Panc1 (cell line): ENCODE measurements around the gene PCLO. TPM values are rescaled to one million over a fixed set of nuclear protein-coding genes. Genes with fewer than 3 reads are reported as not detected.

Source experiments
- ATAC-seq: fragments of 200-7000 bp; cut with Tn5 transposase; 2 replicates; pipeline ENCODE4 v1.9.1; 2020; ENCODE audit warnings: mild to moderate bottlenecking, moderate library complexity
- BruUV-seq: library from RNA; stranded (reverse); fragments of 400-500 nt; replicated peaks from 2 replicates; lab custom pipeline; 2021; lab: Mats Ljungman, UMichigan
- CTCF ChIA-PET: fragments of 300-600 bp; sonication (Branson Sonifier 250); formaldehyde crosslinking; loops from one replicate; lab custom pipeline; 2022; ENCODE audit warnings: antibody characterized with exemption; lab: Charles Lee
- POLR2A ChIA-PET: fragments of 300-600 bp; sonication (Branson Sonifier 250); formaldehyde crosslinking; loops from one replicate; lab custom pipeline; 2022; ENCODE audit warnings: antibody characterized with exemption; lab: Charles Lee
- DNase-seq: peaks from one replicate; pipeline ENCODE4 v3.0.0-alpha.2; 2010; ENCODE audit warnings: low read depth, low spot score
- H3K27ac ChIP-seq: 2 replicates; pipeline ENCODE4 v1.5.1; 2011; ENCODE audit warnings: mild to moderate bottlenecking, low read length, inconsistent platforms
- H3K27me3 ChIP-seq: fragments of 200-500 bp; sonication (Bioruptor generic); 2 replicates; pipeline ENCODE4 v1.6.0; 2014; ENCODE audit warnings: low read length, inconsistent platforms; ENCODE audit not compliant: control insufficient read depth, insufficient read depth
- H3K36me3 ChIP-seq: fragments of 200-500 bp; sonication (Bioruptor generic); 2 replicates; pipeline ENCODE4 v1.5.1; 2014; ENCODE audit warnings: inconsistent platforms, mild to moderate bottlenecking, low read length, moderate library complexity; ENCODE audit not compliant: control insufficient read depth, insufficient read depth
- H3K4me1 ChIP-seq: 2 replicates; pipeline ENCODE4 v1.5.1; 2011; ENCODE audit warnings: inconsistent platforms, mild to moderate bottlenecking, low read length, moderate library complexity; ENCODE audit not compliant: control insufficient read depth, insufficient read depth
- H3K4me3 ChIP-seq, 2 experiments: 2 replicates each; pipeline ENCODE4 v1.5.1; 2011 to 2012; ENCODE audit warnings: low read depth in 2 of 2, low read length in 2 of 2, mild to moderate bottlenecking in 2 of 2, inconsistent platforms in 1 of 2, moderate library complexity in 1 of 2
- H3K9me3 ChIP-seq: fragments of 200-500 bp; sonication (Bioruptor generic); 2 replicates; pipeline ENCODE4 v1.5.1; 2014; ENCODE audit warnings: low read depth, mild to moderate bottlenecking, inconsistent platforms, low read length, moderate library complexity; ENCODE audit not compliant: control insufficient read depth, insufficient read depth
- CTCF ChIP-seq: fragments of 450-650 bp; IDR thresholded peaks from 2 replicates; pipeline ENCODE4 v1.5.1; 2017; ENCODE audit warnings: mild to moderate bottlenecking
- POLR2AphosphoS5 ChIP-seq: IDR thresholded peaks from 2 replicates; pipeline ENCODE4 v1.6.1; 2012; ENCODE audit warnings: mild to moderate bottlenecking, low read depth, low read length, moderate library complexity
- REST ChIP-seq, 2 experiments: IDR thresholded peaks; 2 replicates each; pipeline ENCODE4 v1.6.1; 2011 to 2012; ENCODE audit warnings: low read depth in 2 of 2, control low read depth in 1 of 2, low read length in 1 of 2, mild to moderate bottlenecking in 1 of 2, moderate library complexity in 1 of 2; ENCODE audit not compliant: insufficient read depth in 1 of 2
- SIN3A ChIP-seq: IDR thresholded peaks from 2 replicates; pipeline ENCODE4 v1.6.1; 2012; ENCODE audit warnings: low read depth, mild to moderate bottlenecking, low read length, moderate library complexity, borderline replicate concordance; ENCODE audit not compliant: insufficient read depth
- TCF7L2 ChIP-seq: IDR thresholded peaks from 2 replicates; pipeline ENCODE4 v1.6.1; 2011; ENCODE audit warnings: mild to moderate bottlenecking, low read depth, low read length, inconsistent platforms
- in situ Hi-C: cut with HindIII; loops from 2 replicates; pipeline ENCODE4 v1.10.0; 2016; ENCODE audit warnings: low sequenced_read_pairs, low pct_unique_long_range_greater_than_20kb
- intact Hi-C: fragments of 100-400 bp; cut with micrococcal nuclease; formaldehyde crosslinking; loops from one replicate; pipeline ENCODE4 v1.10.0; 2022; ENCODE audit not compliant: unreplicated experiment
- total RNA-seq: library from RNA; stranded (reverse); gene quantifications from one replicate; pipeline ENCODE4 v1.2.1, GENCODE V29; 2021; ENCODE audit not compliant: unreplicated experiment

PCLO gene
- total RNA-seq, 1 experiment from 2014 or later = 1.1 TPM

- BruUV-seq = no TSS peak
- in situ Hi-C loops (no loop called here), intact Hi-C loops (no loop called here)
- ATAC-seq (no peak), DNase-seq (no peak)
- no peaks in the 10 kb centered on the region for H3K36me3 ChIP-seq
- CTCF ChIA-PET = interaction anchor here (0.7 kb wide), 1 partner anchor 620 kb away, joined by 10 read pairs; no protein-coding TSS in a partner anchor
- H3K4me3 ChIP-seq = no peak overlapping the region
- no peaks in the 10 kb centered on the region for H3K9me3 ChIP-seq
- H3K27ac ChIP-seq = no peak overlapping the region
- POLR2A ChIA-PET = no interaction called here
- no peaks in the 10 kb centered on the region for H3K27me3 ChIP-seq
- H3K4me1 ChIP-seq = no peaks in the 10 kb centered on the region
- TF ChIP-seq REST (IDR thresholded peaks at IDR 0.05; ENCODE audit: insufficient read depth in 1 of 2, low read depth in 2 of 2, low read length in 1 of 2) (no peak), POLR2AphosphoS5 (no peak), SIN3A (no peak), CTCF (no peak), TCF7L2 (no peak)
Measured at GRCh38 chr7:83011954-83012353, 150.7 kb downstream of the PCLO start.

- CTCF ChIA-PET = no interaction called here
- no TSS peak for BruUV-seq
- Histone ChIP-seq H3K4me1 (no peaks in the 10 kb centered on the region), H3K4me3 (no peak overlapping the region), H3K27ac (no peak overlapping the region), H3K9me3 (0 out of 2 replicates have a peak, but pooled peaks cover 2% of the 10 kb centered on the region), H3K36me3 (no peaks in the 10 kb centered on the region), H3K27me3 (no peaks in the 10 kb centered on the region)
- intact Hi-C loops (no loop called here), in situ Hi-C loops (no loop called here)
- no peak for DNase-seq
- no peak for TF ChIP-seq SIN3A
- TF ChIP-seq TCF7L2 = no peak
- no peak for TF ChIP-seq REST (IDR thresholded peaks at IDR 0.05; ENCODE audit: insufficient read depth in 1 of 2, low read depth in 2 of 2, low read length in 1 of 2)
- no peak for TF ChIP-seq POLR2AphosphoS5
- no peak; the same call in 1 of the 2 replicates for TF ChIP-seq CTCF
- POLR2A ChIA-PET = no interaction called here
- no peak for ATAC-seq
Measured at GRCh38 chr7:83005410-83005809, 157.3 kb downstream of the PCLO start.
